GM12878 (cell line): ENCODE results near the gene OR9G1.

Experiments used
- CREB1 ChIP-seq: IDR thresholded peaks from 2 replicates; pipeline ENCODE4 v1.6.1; 2012; ENCODE audit warnings: low read depth, mild to moderate bottlenecking, inconsistent platforms
- CTCF ChIP-seq, 3 experiments: IDR thresholded peaks in 2 of 3; conservative IDR thresholded peaks in 1 of 3; 2 replicates each; pipeline ENCODE4 v1.5.1; 2011; ENCODE audit warnings: low read depth in 3 of 3, low read length in 3 of 3, mild to moderate bottlenecking in 3 of 3, control low read depth in 2 of 3, moderate library complexity in 2 of 3, inconsistent platforms in 1 of 3, mixed read lengths in 1 of 3; ENCODE audit not compliant: control insufficient read depth in 2 of 3, insufficient read depth in 1 of 3; ENCODE audit errors: extremely low read depth in 1 of 3
- REST ChIP-seq: IDR thresholded peaks from 2 replicates; pipeline ENCODE4 v1.6.1; 2012; ENCODE audit warnings: mild to moderate bottlenecking, low read depth, low read length
- USF2 ChIP-seq: IDR thresholded peaks from 2 replicates; pipeline ENCODE4 v1.6.1; 2011; ENCODE audit warnings: low read depth, low read length, improper control_type of control experiment, borderline replicate concordance

GRCh38 chr11:56700242-56700913 lies 1.5 kb downstream of the OR9G1 start:
- TF ChIP-seq CREB1: no peak
- TF ChIP-seq CTCF (IDR thresholded peaks at IDR 0.05 in 2 of 3, conservative IDR thresholded peaks at IDR 0.05 in 1 of 3; ENCODE audit: control insufficient read depth in 2 of 3, extremely low read depth in 1 of 3, insufficient read depth in 1 of 3, low read depth in 3 of 3, low read length in 3 of 3): no peak
- no peak for TF ChIP-seq USF2
- no peak for TF ChIP-seq REST
